ENCODE data around the gene NOL6. TPM values are rescaled to one million over a fixed set of nuclear protein-coding genes. Genes with fewer than 3 reads are reported as not detected.
A peak's percentile ranks its signal among the peaks of the same experiment; 100 is the strongest.
"Not testable (repeated sequence)": the region's sequence is repeated elsewhere in the genome, so short reads cannot be mapped to it uniquely, and the experiment has no call there.

NOL6 gene
- 53.5 and 54.4 TPM in 2 replicates for total RNA-seq (2014; rRNA removed; shearing (Covaris generic))

GRCh38 chr9:33473643-33474352, at the start of gene NOL6:
TSS of gene NOL6 (minus strand) at chr9:33473924. CDS start at chr9:33473842, 82 bp downstream.
- peak; percentile 99 for DNase-seq (ENCODE audit: low spot score)

GRCh38 chr9:33521861-33522260, 48.1 kb upstream of the NOL6 start:
- DNase-seq (ENCODE audit: low spot score) = not testable (repeated sequence)

- DNase-seq (ENCODE audit: low spot score) = not testable (repeated sequence)
Observed at GRCh38 chr9:33517934-33518577, 44.3 kb upstream of the NOL6 start.

GRCh38 chr9:33517373-33517772, 43.6 kb upstream of the NOL6 start:
- peak; percentile 63 for DNase-seq (ENCODE audit: low spot score)

GRCh38 chr9:33516397-33516796, 42.7 kb upstream of the NOL6 start:
- DNase-seq (ENCODE audit: low spot score) = not testable (repeated sequence)

GRCh38 chr9:33515342-33515995, 41.7 kb upstream of the NOL6 start:
- not testable (repeated sequence) for DNase-seq (ENCODE audit: low spot score)

GRCh38 chr9:33512535-33512934, 38.8 kb upstream of the NOL6 start:
- not testable (repeated sequence) for DNase-seq (ENCODE audit: low spot score)

- not testable (repeated sequence) for DNase-seq (ENCODE audit: low spot score)
Observed at GRCh38 chr9:33511184-33511517, 37.4 kb upstream of the NOL6 start.

GRCh38 chr9:33510262-33511183, 36.8 kb upstream of the NOL6 start:
- DNase-seq (ENCODE audit: low spot score) = no peak

GRCh38 chr9:33506626-33507370, 33.1 kb upstream of the NOL6 start:
- DNase-seq (ENCODE audit: low spot score) = no peak

GRCh38 chr9:33498387-33498786, 24.7 kb upstream of the NOL6 start:
- DNase-seq (ENCODE audit: low spot score) = peak; percentile 19

GRCh38 chr9:33493819-33494218, 20.1 kb upstream of the NOL6 start:
- not testable (repeated sequence) for DNase-seq (ENCODE audit: low spot score)

- no peak for DNase-seq (ENCODE audit: low spot score)
Observed at GRCh38 chr9:33489066-33489465, 15.3 kb upstream of the NOL6 start.

GRCh38 chr9:33485312-33485711, 11.6 kb upstream of the NOL6 start:
- not testable (repeated sequence) for DNase-seq (ENCODE audit: low spot score)

GRCh38 chr9:33480976-33481375, 7.3 kb upstream of the NOL6 start:
- no peak for DNase-seq (ENCODE audit: low spot score)

GRCh38 chr9:33480106-33480505, 6.4 kb upstream of the NOL6 start:
- DNase-seq (ENCODE audit: low spot score) = no peak

- no peak for DNase-seq (ENCODE audit: low spot score)
Observed at GRCh38 chr9:33476503-33476902, 2.8 kb upstream of the NOL6 start.

- DNase-seq (ENCODE audit: low spot score) = no peak
Observed at GRCh38 chr9:33475357-33475756, 1.6 kb upstream of the NOL6 start.

- DNase-seq (ENCODE audit: low spot score) = no peak
Observed at GRCh38 chr9:33472881-33473615, 676 bp downstream of the NOL6 start.

Data from HT-29 (cell line).